Heart right ventricle (tissue), 16 donors: ENCODE measurements around the gene SIRT7. TPM values are rescaled to one million over a fixed set of nuclear protein-coding genes. Genes with fewer than 3 reads are reported as not detected.

ENCODE experiments used
- ATAC-seq, 8 donors: fragments of 200-7000 bp; cut with Tn5 transposase; one replicate each; pipeline ENCODE4 v1.9.1; 2020; ENCODE audit warnings: mild to moderate bottlenecking in 8 of 8, moderate library complexity in 8 of 8, moderate number of reproducible peaks in 1 of 8
- DNase-seq, 2 donors: peaks; one replicate each; pipeline ENCODE4 v3.0.0-alpha.2; 2020
- H3K27ac ChIP-seq, 10 donors: fragments of 200-600 bp; sonication (generic) in 2 of 10; one replicate each; pipeline versions ENCODE4 v1.5.0 to v1.8.0; 2020 to 2022; ENCODE audit warnings: mild to moderate bottlenecking in 3 of 10
- H3K27me3 ChIP-seq, 7 donors: fragments of 200-600 bp; one replicate each; pipeline ENCODE4 v1.8.0; 2021 to 2022; ENCODE audit warnings: mild to moderate bottlenecking in 2 of 7
- H3K36me3 ChIP-seq, 9 donors: fragments of 200-600 bp; sonication (generic) in 1 of 9; one replicate each; pipeline versions ENCODE4 v1.5.0 to v1.8.0; 2020 to 2022; ENCODE audit warnings: mild to moderate bottlenecking in 2 of 9
- H3K4me1 ChIP-seq, 9 donors: fragments of 200-600 bp; sonication (generic) in 1 of 9; one replicate each; pipeline versions ENCODE4 v1.5.0 to v1.8.0; 2020 to 2022; ENCODE audit warnings: mild to moderate bottlenecking in 4 of 9
- H3K4me3 ChIP-seq, 10 donors: fragments of 200-600 bp; sonication (generic) in 2 of 10; one replicate each; pipeline versions ENCODE4 v1.5.0 to v1.8.0; 2020 to 2022; ENCODE audit warnings: mild to moderate bottlenecking in 7 of 10, moderate library complexity in 2 of 10
- H3K9me3 ChIP-seq, 11 donors: fragments of 200-600 bp in 10 of 11; sonication (generic) in 2 of 11; one replicate each; pipeline versions ENCODE4 v1.5.0 to v1.8.0; 2013 to 2022; ENCODE audit warnings: mild to moderate bottlenecking in 2 of 11, control low read depth in 1 of 11, moderate library complexity in 1 of 11
- WGBS, 2 donors: extraction: QIAGEN DNeasy Blood & Tissue Kit; methylation state at CpG; one replicate each; pipeline ENCODE4 v1.1.7; 2013; ENCODE audit warnings: inconsistent platforms in 1 of 2; 5-methylcytosine and 5-hydroxymethylcytosine counted together
- intact Hi-C, 10 donors: fragments of 100-400 bp; cut with DNase I; formaldehyde crosslinking; loops; one replicate each; pipeline versions ENCODE4 v1.11.1 to v1.14.2; 2022
- polyA plus RNA-seq, 2 donors: library from polyadenylated mRNA; stranded (reverse); fragments of 200-250 nt; gene quantifications; one replicate each; pipeline ENCODE4 v1.2.3, GENCODE V29; 2013
- total RNA-seq, 10 donors: library from RNA; stranded (reverse); fragmentation: NEBNext Ultra II Directional in 3 of 10; extraction: Animal tissue kit (Norgen Biotek cat#: 25700) in 3 of 10; gene quantifications; one replicate each; pipeline versions ENCODE4 v1.2.1 to v1.2.4, GENCODE V29; 2021 to 2023
- TF ChIP-seq, protein P1 (sequence below), 9 donors: fragments of 200-600 bp; sonication (generic) in 2 of 9; IDR thresholded peaks; one replicate each; pipeline versions ENCODE4 v1.5.0 to v1.8.0; 2021 to 2022; ENCODE audit warnings: antibody characterized with exemption in 9 of 9, mild to moderate bottlenecking in 5 of 9, moderate library complexity in 1 of 9
- donor health status: Arrhythmogenic right ventricular cardiomyopathy.
- donor health status: ischemic (EF 13 %, LVEDD 7.1; RV severe dilation, severe dysfunction).
- donor health status: healthy with polysubstance abuse.
- donor health status: DM: no; HTN: yes; CAD: no.
- donor health status: DM: no; HTN: no; CAD: no.
- donor health status: ischemic (EF 25% LVEDD 6.9; RV normal size, moderate dysfunction).
- donor health status: ischemic (EF 25% LVEDD 5.7; RV mildly dilated, moderate dysfunction).
- donor health status: healthy.
- donor health status: DM: yes; HTN: yes; CAD: no.
- donor health status: Ischemic cardiomyopathy.
- donor health status: ischemic (EF 35%, LVEDD 5.7; RV mildly dilated, moderate dysfunction).
- donor health status: nonischemic (EF 11% LVEDD 7.7; RV severe dilation, severe dysfunction).
- donor health status: DM: yes; HTN: yes; CAD: no.
- donor health status: PGD.
- donor health status: ischemic (EF 29% LVEDD 5.4; RV normal size, mild dysfunction).
- donor health status: nonischemic (EF 23%, LVEDD 6.1; RV moderate dilation, normal function).

SIRT7 gene
- total and polyA plus RNA-seq, 12 donors: 4.4 to 15.7 (median 6.2) TPM

DNA sequence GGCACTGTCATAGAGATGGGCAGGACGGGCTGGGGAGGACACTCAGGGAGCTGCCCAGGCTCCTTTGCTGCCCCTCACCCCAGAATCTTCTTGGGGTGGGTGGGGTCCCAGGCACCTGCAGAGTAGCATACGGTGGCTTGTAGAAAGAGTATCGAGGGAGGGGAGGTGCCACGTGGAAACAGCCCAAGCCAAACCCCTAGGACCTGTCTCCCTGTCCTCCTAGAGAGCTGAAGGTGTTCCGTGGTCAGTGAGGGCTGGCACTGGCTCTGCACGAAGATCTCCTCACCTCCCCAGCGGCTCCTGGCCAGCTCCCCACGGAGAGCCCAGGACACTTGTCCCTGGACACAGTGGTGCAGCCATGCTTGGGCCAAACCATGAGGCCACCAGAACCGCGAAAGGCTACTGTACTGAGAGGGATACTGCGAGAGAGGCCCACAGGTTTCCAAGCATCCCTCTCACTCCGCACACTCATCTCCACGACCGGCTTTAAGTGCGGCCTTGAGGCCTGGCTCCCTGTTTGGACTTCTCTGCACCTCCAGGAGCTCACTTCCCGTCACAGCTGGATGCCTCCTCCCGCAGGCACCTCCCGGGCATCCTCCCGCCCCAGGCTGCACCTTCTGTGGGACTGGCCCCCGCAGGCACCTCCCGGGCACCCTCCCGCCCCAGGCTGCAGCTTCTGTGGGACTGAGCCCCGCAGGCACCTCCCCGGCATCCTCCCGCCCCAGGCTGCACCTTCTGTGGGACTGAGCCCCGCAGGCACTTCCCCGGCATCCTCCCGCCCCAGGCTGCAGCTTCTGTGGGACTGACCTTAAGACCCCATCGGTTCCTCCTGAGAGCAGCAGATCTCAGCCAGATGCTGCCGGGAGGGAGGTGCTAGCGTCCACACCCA, 11.5 kb upstream of the SIRT7 start:
- DNase-seq: no peak

DNA sequence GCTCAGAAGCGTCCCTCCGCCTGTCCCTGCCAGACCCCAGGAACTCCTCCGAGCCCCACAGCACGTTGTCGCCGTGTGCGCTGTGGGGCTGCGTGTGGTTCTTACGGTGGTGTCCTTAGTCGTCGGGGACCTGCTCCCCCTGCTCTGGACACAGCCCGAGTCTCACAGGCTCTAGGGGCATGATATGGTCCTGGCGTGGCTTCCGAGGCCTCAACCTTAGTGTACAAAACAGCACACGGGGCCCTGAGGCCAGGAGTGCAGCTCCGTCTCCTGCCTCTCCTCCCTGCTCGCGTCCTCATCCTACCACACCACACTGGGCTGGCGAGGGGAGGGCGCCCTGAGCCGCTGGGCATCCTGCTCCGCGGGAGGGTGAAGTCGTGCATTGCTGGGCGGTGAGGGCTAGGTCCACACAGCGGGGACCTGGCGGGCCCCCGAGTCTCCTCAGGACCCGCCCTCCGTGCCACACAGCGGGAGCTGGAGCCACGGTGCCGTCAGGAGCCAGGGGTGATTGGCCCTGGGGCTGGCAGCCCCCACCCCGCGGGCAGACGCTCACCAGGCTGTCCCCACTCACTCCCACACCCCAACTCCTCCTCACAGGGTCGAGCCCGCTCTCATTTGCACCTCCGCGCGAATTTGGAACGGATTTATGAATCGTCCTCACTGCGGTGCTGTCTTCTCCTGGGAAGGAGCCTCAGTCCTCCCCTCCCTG, 10.7 kb upstream of the SIRT7 start:
- intact Hi-C loops: no loop called here
- Histone ChIP-seq H3K36me3 (no peaks in the 10 kb centered on the region), H3K4me3 (peak overlapping the region in 9 of 10 donors; percentile 46 to 97 (median 92)), H3K4me1 (peaks cover 24 to 41% (median 39%) of the 10 kb centered on the region in 9 donors), H3K27ac (no peak overlapping the region), H3K9me3 (no peaks in the 10 kb centered on the region), H3K27me3 (peaks cover 0 to 37% (median 4%) of the 10 kb centered on the region in 7 donors)
- ATAC-seq (peak in 1 of 8 donors; percentile 4), DNase-seq (no peak)
- TF ChIP-seq, protein P1, sequence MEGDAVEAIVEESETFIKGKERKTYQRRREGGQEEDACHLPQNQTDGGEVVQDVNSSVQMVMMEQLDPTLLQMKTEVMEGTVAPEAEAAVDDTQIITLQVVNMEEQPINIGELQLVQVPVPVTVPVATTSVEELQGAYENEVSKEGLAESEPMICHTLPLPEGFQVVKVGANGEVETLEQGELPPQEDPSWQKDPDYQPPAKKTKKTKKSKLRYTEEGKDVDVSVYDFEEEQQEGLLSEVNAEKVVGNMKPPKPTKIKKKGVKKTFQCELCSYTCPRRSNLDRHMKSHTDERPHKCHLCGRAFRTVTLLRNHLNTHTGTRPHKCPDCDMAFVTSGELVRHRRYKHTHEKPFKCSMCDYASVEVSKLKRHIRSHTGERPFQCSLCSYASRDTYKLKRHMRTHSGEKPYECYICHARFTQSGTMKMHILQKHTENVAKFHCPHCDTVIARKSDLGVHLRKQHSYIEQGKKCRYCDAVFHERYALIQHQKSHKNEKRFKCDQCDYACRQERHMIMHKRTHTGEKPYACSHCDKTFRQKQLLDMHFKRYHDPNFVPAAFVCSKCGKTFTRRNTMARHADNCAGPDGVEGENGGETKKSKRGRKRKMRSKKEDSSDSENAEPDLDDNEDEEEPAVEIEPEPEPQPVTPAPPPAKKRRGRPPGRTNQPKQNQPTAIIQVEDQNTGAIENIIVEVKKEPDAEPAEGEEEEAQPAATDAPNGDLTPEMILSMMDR (IDR thresholded peaks at IDR 0.05): no peak
- WGBS, 2 donors: 39 to 40% methylated on average over 44 of the region's 44 CpGs

More for the DNA sequence above, 11.5 kb upstream of the SIRT7 start:
- Histone ChIP-seq H3K27me3 (peaks cover 0 to 37% (median 4%) of the 10 kb centered on the region in 7 donors), H3K4me3 (no peak overlapping the region), H3K27ac (no peak overlapping the region), H3K36me3 (no peaks in the 10 kb centered on the region), H3K9me3 (no peaks in the 10 kb centered on the region), H3K4me1 (peaks cover 16 to 33% (median 31%) of the 10 kb centered on the region in 9 donors)
- WGBS, 2 donors: 91 to 93% methylated on average over 31 of the region's 31 CpGs
- intact Hi-C loops: no loop called here
- TF ChIP-seq, protein P1 (IDR thresholded peaks at IDR 0.05): no peak
- no peak for ATAC-seq

- Histone ChIP-seq H3K36me3 (peaks cover 0 to under 1% (median 0%) of the 10 kb centered on the region in 9 donors), H3K27ac (peak within 1 kb of the TSS; percentile 78 to 98 (median 96)), H3K9me3 (no peaks in the 10 kb centered on the region), H3K27me3 (peaks cover 0 to 37% (median 4%) of the 10 kb centered on the region in 7 donors), H3K4me3 (peak within 1 kb of the TSS; percentile 82 to 97 (median 94)), H3K4me1 (peaks cover 29 to 49% (median 47%) of the 10 kb centered on the region in 9 donors)
- WGBS, 2 donors: 1% methylated on average over 92 to 98 of the region's 98 CpGs
- intact Hi-C loops: no loop called here
- DNase-seq: peak; percentile 91 to 93
- TF ChIP-seq, protein P1 (IDR thresholded peaks at IDR 0.05): peak in 7 of 9 donors; percentile 9 to 54 (median 29)
- peak; percentile 55 to 79 (median 70) for ATAC-seq
These were observed 9.9 kb upstream of the SIRT7 start, which contains the start of gene MAFG for GRCh38 chr17:81927653-81928543. Gene MAFG, minus strand, starts transcription at chr17:81927735. Its CDS starts 4,550 bp downstream, at chr17:81923185.
